Osteoblast (primary cell): ENCODE results near the gene XRCC2. TPM values are rescaled to one million over a fixed set of nuclear protein-coding genes. Genes with fewer than 3 reads are reported as not detected.

ENCODE experiments used
- DNase-seq: peaks from one replicate; pipeline ENCODE4 v3.0.0; 2011; ENCODE audit warnings: low spot score, mixed read lengths; ENCODE audit not compliant: insufficient read length; ENCODE audit errors: missing footprints
- H2AFZ ChIP-seq: 2 replicates; pipeline ENCODE4 v1.6.0; 2011; ENCODE audit warnings: mild to moderate bottlenecking, low read length
- H3K27ac ChIP-seq: 2 replicates; pipeline ENCODE4 v1.5.1; 2011; ENCODE audit warnings: mild to moderate bottlenecking, low read depth, low read length, moderate library complexity
- H3K27me3 ChIP-seq: 2 replicates; pipeline ENCODE4 v1.6.0; 2012; ENCODE audit warnings: mild to moderate bottlenecking, control low read depth, inconsistent platforms, low read length, moderate library complexity; ENCODE audit not compliant: insufficient read depth
- H3K36me3 ChIP-seq: 2 replicates; pipeline ENCODE4 v1.5.1; 2011; ENCODE audit warnings: mild to moderate bottlenecking, low read length, control low read depth, moderate library complexity; ENCODE audit not compliant: insufficient read depth
- H3K4me1 ChIP-seq: 2 replicates; pipeline ENCODE4 v1.5.1; 2011; ENCODE audit warnings: mild to moderate bottlenecking, low read length, control low read depth, moderate library complexity; ENCODE audit not compliant: insufficient read depth
- H3K4me2 ChIP-seq: 2 replicates; pipeline ENCODE4 v1.6.0; 2011; ENCODE audit warnings: mild to moderate bottlenecking, low read length; ENCODE audit not compliant: insufficient read depth
- H3K4me3 ChIP-seq: fragments of 200-600 bp; sonication (generic); 3 replicates; pipeline ENCODE4 v1.5.1; 2012; ENCODE audit warnings: mild to moderate bottlenecking, low read length, inconsistent platforms; ENCODE audit not compliant: insufficient read depth
- H3K79me2 ChIP-seq: 2 replicates; pipeline ENCODE4 v1.6.0; 2012; ENCODE audit warnings: mild to moderate bottlenecking, low read length, control low read depth, inconsistent platforms; ENCODE audit not compliant: insufficient read depth
- H3K9me3 ChIP-seq: 2 replicates; pipeline ENCODE4 v1.5.1; 2011; ENCODE audit warnings: low read depth, low read length, control low read depth
- H4K20me1 ChIP-seq: 2 replicates; pipeline ENCODE4 v1.6.0; 2012; ENCODE audit warnings: mild to moderate bottlenecking, low read length, control low read depth; ENCODE audit not compliant: insufficient read depth
- total RNA-seq: library from RNA; depleted of rRNA; stranded (reverse); fragments of >200 nt; gene quantifications from 2 replicates; pipeline ENCODE4 v1.2.3, GENCODE V29; 2012
- TF ChIP-seq, protein P1 (sequence below): IDR thresholded peaks from 2 replicates; pipeline ENCODE4 v1.5.1; 2011; ENCODE audit warnings: mild to moderate bottlenecking, low read depth, low read length, moderate library complexity; ENCODE audit errors: extremely low read depth

Gene XRCC2
- total RNA-seq, 1 donor = 0.72 TPM

DNA sequence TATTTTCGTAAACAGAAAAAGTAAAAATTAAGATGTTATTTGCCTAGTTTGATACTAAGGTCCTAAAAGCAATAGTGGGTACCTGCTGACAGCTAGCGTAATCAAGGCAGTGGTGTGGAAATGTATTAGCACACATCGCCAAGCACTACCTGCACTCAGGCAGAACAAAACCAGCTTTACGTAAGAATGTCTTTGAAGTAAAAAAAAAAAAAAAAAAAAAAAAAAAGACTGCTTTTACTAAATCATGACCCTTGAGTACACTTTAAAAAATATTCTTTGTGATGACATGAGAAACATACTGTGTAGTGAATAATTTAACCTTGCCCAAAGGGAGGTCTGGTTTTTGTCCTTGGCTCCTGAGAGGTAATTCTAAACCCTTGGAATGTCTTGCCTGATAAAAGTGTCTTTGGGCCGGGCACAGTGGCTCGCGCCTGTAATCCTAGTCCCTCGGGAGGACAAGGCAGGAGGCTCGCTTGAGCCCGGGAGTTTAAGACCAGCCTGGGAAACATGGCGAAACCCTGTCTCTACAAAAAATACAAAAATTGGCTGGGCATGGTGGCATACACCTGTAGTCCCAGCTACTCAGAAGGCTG, 12.7 kb downstream of the XRCC2 start:
- no peaks in the 10 kb centered on the region for H3K27me3 ChIP-seq
- no peaks in the 10 kb centered on the region for H3K9me3 ChIP-seq
- H3K79me2 ChIP-seq = peaks cover 18% of the 10 kb centered on the region
- no peak overlapping the region for H2AFZ ChIP-seq
- TF ChIP-seq, protein P1, sequence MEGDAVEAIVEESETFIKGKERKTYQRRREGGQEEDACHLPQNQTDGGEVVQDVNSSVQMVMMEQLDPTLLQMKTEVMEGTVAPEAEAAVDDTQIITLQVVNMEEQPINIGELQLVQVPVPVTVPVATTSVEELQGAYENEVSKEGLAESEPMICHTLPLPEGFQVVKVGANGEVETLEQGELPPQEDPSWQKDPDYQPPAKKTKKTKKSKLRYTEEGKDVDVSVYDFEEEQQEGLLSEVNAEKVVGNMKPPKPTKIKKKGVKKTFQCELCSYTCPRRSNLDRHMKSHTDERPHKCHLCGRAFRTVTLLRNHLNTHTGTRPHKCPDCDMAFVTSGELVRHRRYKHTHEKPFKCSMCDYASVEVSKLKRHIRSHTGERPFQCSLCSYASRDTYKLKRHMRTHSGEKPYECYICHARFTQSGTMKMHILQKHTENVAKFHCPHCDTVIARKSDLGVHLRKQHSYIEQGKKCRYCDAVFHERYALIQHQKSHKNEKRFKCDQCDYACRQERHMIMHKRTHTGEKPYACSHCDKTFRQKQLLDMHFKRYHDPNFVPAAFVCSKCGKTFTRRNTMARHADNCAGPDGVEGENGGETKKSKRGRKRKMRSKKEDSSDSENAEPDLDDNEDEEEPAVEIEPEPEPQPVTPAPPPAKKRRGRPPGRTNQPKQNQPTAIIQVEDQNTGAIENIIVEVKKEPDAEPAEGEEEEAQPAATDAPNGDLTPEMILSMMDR = no peak
- no peaks in the 10 kb centered on the region for H3K36me3 ChIP-seq
- H3K4me3 ChIP-seq = no peak overlapping the region
- no peak for DNase-seq
- no peaks in the 10 kb centered on the region for H4K20me1 ChIP-seq
- H3K4me2 ChIP-seq = no peak overlapping the region
- H3K27ac ChIP-seq = no peak overlapping the region
- H3K4me1 ChIP-seq = no peaks in the 10 kb centered on the region

DNA sequence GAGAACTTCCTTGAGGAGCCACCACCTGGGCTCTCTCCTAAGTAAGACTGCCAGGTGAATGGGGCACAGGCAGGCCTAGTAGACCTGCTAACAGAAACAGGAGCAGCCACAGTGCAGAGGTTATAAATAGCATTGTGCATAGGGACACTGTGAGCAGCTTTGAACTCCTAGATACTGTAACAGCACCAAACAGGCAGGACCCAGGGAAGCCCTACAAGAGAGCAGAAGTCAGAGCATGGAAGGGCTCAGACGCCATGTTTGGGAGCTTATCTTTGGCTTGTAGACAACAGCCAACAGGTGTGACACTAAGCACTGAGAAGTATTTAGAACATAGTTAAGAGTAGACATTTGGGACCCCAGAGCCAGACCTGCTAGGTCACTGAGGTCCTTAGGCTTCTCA, 14.5 kb downstream of the XRCC2 start:
- Histone ChIP-seq H3K4me2 (no peak overlapping the region), H2AFZ (peak overlapping the region; percentile 47), H3K79me2 (peaks cover 15% of the 10 kb centered on the region), H3K36me3 (no peaks in the 10 kb centered on the region), H3K4me1 (no peaks in the 10 kb centered on the region), H4K20me1 (no peaks in the 10 kb centered on the region), H3K27ac (no peak overlapping the region), H3K4me3 (no peak overlapping the region), H3K27me3 (no peaks in the 10 kb centered on the region), H3K9me3 (no peaks in the 10 kb centered on the region)
- DNase-seq = no peak
- TF ChIP-seq, protein P1 = no peak

DNA sequence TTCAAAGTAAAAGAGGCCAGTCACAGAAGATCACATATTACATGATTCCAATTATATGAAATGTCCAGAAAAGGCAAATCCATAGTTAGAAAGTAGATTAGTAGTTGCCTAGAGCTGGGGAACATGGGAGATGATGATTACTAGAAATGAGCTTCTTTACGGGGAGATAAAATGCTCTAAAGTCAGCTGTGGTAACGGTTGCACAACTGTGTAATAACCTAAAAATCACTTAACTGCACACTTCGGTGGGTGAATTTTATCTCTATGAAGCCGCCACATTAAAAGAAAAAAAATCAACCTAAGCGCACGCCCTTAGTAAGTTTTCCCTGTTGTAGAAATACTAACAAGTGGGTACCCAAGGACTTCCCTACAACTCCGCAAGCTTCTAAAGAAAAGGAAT, 15.9 kb downstream of the XRCC2 start:
- Histone ChIP-seq H3K4me2 (no peak overlapping the region), H3K36me3 (no peaks in the 10 kb centered on the region), H3K27ac (no peak overlapping the region), H3K4me1 (no peaks in the 10 kb centered on the region), H3K27me3 (no peaks in the 10 kb centered on the region), H2AFZ (no peak overlapping the region), H4K20me1 (no peaks in the 10 kb centered on the region), H3K79me2 (peaks cover 14% of the 10 kb centered on the region), H3K9me3 (no peaks in the 10 kb centered on the region), H3K4me3 (no peak overlapping the region)
- TF ChIP-seq, protein P1 = no peak
- DNase-seq = no peak

DNA sequence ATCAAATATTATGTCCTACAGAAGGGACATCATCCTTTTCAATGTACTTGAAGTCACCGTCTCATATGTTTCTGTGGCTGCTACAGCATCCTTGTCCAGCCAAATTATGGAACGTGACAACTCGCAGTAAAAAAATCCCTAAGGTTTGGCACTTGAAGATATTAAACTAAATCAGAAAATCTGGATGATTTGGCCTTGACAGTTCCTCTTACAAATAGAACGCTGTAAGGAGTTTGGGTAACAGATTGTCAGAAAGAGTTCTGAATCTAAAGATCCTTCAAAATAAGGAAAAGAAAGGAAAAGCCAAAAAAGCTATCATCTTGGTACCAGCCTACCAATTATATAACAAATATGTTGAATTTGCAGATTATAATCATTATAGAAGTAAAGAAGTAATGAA, 21.0 kb downstream of the XRCC2 start:
- no peaks in the 10 kb centered on the region for H4K20me1 ChIP-seq
- H3K9me3 ChIP-seq = no peaks in the 10 kb centered on the region
- H3K4me3 ChIP-seq = no peak overlapping the region
- H3K4me2 ChIP-seq = no peak overlapping the region
- TF ChIP-seq, protein P1 = no peak
- peaks cover 6% of the 10 kb centered on the region for H3K79me2 ChIP-seq
- no peak overlapping the region for H2AFZ ChIP-seq
- no peak overlapping the region for H3K27ac ChIP-seq
- H3K4me1 ChIP-seq = no peaks in the 10 kb centered on the region
- no peaks in the 10 kb centered on the region for H3K27me3 ChIP-seq
- no peaks in the 10 kb centered on the region for H3K36me3 ChIP-seq
- no peak for DNase-seq
